Adrenal gland (tissue), 5 donors: ENCODE measurements around the gene MRC1.

ENCODE experiments used
- CTCF ChIP-seq, 6 experiments: fragments of 450-650 bp in 4 of 6; fragments of 200-600 bp in 2 of 6; sonication (generic) in 1 of 6; IDR thresholded peaks; 1 replicate in 5 of 6; 2 replicates in 1 of 6; pipeline versions ENCODE4 v1.5.1 to v1.8.0; 2016 to 2021; ENCODE audit warnings: antibody characterized with exemption in 6 of 6, mild to moderate bottlenecking in 2 of 6, moderate library complexity in 1 of 6
- POLR2A ChIP-seq, 2 donors: fragments of 450-650 bp; IDR thresholded peaks; one replicate each; pipeline ENCODE4 v1.6.1; 2017; ENCODE audit warnings: antibody characterized with exemption in 2 of 2, mild to moderate bottlenecking in 2 of 2, moderate library complexity in 1 of 2
- donor health status: DM: no; HTN: no; CAD: no.

GRCh38 chr10:17904564-17904963 is 95.4 kb downstream of the MRC1 start:
- TF ChIP-seq POLR2A (IDR thresholded peaks at IDR 0.05) (no peak), CTCF (IDR thresholded peaks at IDR 0.05) (no peak)
